IPS-NIHi7 (cell line): Measurements from ENCODE around the gene UNC80.
"Not testable (repeated sequence)": the region's sequence is repeated elsewhere in the genome, so short reads cannot be mapped to it uniquely, and the experiment has no call there.

Experiments
- DNase-seq: peaks from one replicate; pipeline ENCODE4 v3.0.0; 2012; ENCODE audit warnings: mixed read lengths; ENCODE audit errors: extremely low spot score

The UNC80 gene

GRCh38 chr2:209771474-209772289 is at the start of gene UNC80:
TSS of gene UNC80 (plus strand) at chr2:209771832. CDS start at chr2:209772073, 241 bp downstream.
- peak; percentile 94 for DNase-seq

- no peak for DNase-seq
These were observed 45.3 kb upstream of the UNC80 start for GRCh38 chr2:209726311-209726710.

GRCh38 chr2:209727077-209727476 is 44.6 kb upstream of the UNC80 start:
- DNase-seq, result no peak

- no peak for DNase-seq
These were observed 36.8 kb upstream of the UNC80 start for GRCh38 chr2:209734805-209735204.

GRCh38 chr2:209741953-209742352 is 29.7 kb upstream of the UNC80 start:
- no peak for DNase-seq

GRCh38 chr2:209753020-209753419 is 18.6 kb upstream of the UNC80 start:
- no peak for DNase-seq

GRCh38 chr2:209757163-209757562 is 14.5 kb upstream of the UNC80 start:
- DNase-seq, result no peak

- no peak for DNase-seq
These were observed 10.1 kb upstream of the UNC80 start for GRCh38 chr2:209761566-209761965.

- no peak for DNase-seq
These were observed 9.1 kb upstream of the UNC80 start for GRCh38 chr2:209762563-209762962.

GRCh38 chr2:209763106-209763505 is 8.5 kb upstream of the UNC80 start:
- no peak for DNase-seq

- DNase-seq, result no peak
These were observed 5.0 kb upstream of the UNC80 start for GRCh38 chr2:209766613-209767012.

GRCh38 chr2:209767316-209767715 is 4.3 kb upstream of the UNC80 start:
- no peak for DNase-seq

- no peak for DNase-seq
These were observed 3.1 kb upstream of the UNC80 start for GRCh38 chr2:209768557-209768956.

GRCh38 chr2:209772290-209772685 is 656 bp downstream of the UNC80 start:
- peak; percentile 18 for DNase-seq

- peak; percentile 23 for DNase-seq
These were observed 1.7 kb downstream of the UNC80 start for GRCh38 chr2:209773377-209773776.

- DNase-seq, result no peak
These were observed 15.8 kb downstream of the UNC80 start for GRCh38 chr2:209787416-209787815.

- DNase-seq, result no peak
These were observed 17.3 kb downstream of the UNC80 start for GRCh38 chr2:209788925-209789324.

GRCh38 chr2:209790066-209790728 is 18.6 kb downstream of the UNC80 start:
- no peak for DNase-seq

GRCh38 chr2:209791151-209791550 is 19.5 kb downstream of the UNC80 start:
- DNase-seq, result no peak

GRCh38 chr2:209795425-209795824 is 23.8 kb downstream of the UNC80 start:
- not testable (repeated sequence) for DNase-seq

GRCh38 chr2:209805351-209805750 is 33.7 kb downstream of the UNC80 start:
- no peak for DNase-seq

- DNase-seq, result no peak
These were observed 34.7 kb downstream of the UNC80 start for GRCh38 chr2:209806318-209806717.

GRCh38 chr2:209808521-209808920 is 36.9 kb downstream of the UNC80 start:
- DNase-seq, result no peak
